Neural cell (in vitro differentiated cells): ENCODE measurements around the gene SNRNP40.

Experiments used
- CTCF ChIP-seq: fragments of 450-650 bp; IDR thresholded peaks from 2 replicates; pipeline ENCODE4 v1.5.1; 2014; ENCODE audit warnings: antibody characterized with exemption, mild to moderate bottlenecking, moderate library complexity; ENCODE audit not compliant: poor library complexity, severe bottlenecking
- EZH2 ChIP-seq: fragments of 200-600, 300-800 bp; shearing (Covaris generic), sonication (generic); IDR thresholded peaks from 2 replicates; pipeline ENCODE4 v1.6.1; 2014; ENCODE audit warnings: antibody characterized with exemption, low read length, borderline replicate concordance, mild to moderate bottlenecking; ENCODE audit not compliant: insufficient read depth, poor library complexity, severe bottlenecking
- MXI1 ChIP-seq: fragments of 450-650 bp; conservative IDR thresholded peaks from 2 replicates; pipeline ENCODE4 v1.6.1; 2014; ENCODE audit warnings: antibody characterized with exemption, mild to moderate bottlenecking; ENCODE audit not compliant: poor library complexity, severe bottlenecking
- POLR2AphosphoS5 ChIP-seq: IDR thresholded peaks from 2 replicates; pipeline ENCODE4 v1.6.1; 2012
- REST ChIP-seq: IDR thresholded peaks from 2 replicates; pipeline ENCODE4 v1.6.1; 2012; ENCODE audit warnings: borderline replicate concordance
- SMC3 ChIP-seq: fragments of 450-650 bp; conservative IDR thresholded peaks from 2 replicates; pipeline ENCODE4 v1.6.1; 2014; ENCODE audit warnings: antibody characterized with exemption, mild to moderate bottlenecking, moderate library complexity; ENCODE audit not compliant: poor library complexity
- TAF1 ChIP-seq: IDR thresholded peaks from 2 replicates; pipeline ENCODE4 v1.6.1; 2012; ENCODE audit warnings: low read depth

GRCh38 chr1:31227891-31228568, 68.6 kb downstream of the SNRNP40 start:
- TF ChIP-seq CTCF (no peak), REST (no peak), EZH2 (no peak), TAF1 (no peak), SMC3 (no peak), MXI1 (peak; percentile 58), POLR2AphosphoS5 (peak; percentile 46)
